Endothelial cell of umbilical vein (primary cell): Measurements from ENCODE around the gene FXR1. TPM values are rescaled to one million over a fixed set of nuclear protein-coding genes. Genes with fewer than 3 reads are reported as not detected.

Experiments
- BruUV-seq: library from RNA; stranded (reverse); fragments of 400-500 nt; replicated peaks from 2 replicates; lab custom pipeline; 2021; lab: Mats Ljungman, UMichigan
- CTCF ChIA-PET: fragments of 300-600, 350-600 bp; sonication (Branson Sonifier 250); formaldehyde crosslinking; loops from one replicate; lab custom pipeline; 2021; ENCODE audit warnings: antibody characterized with exemption, inconsistent platforms; lab: Charles Lee
- POLR2A ChIA-PET: fragments of 300-600, 350-600 bp; sonication (Branson Sonifier 250); formaldehyde crosslinking; loops from one replicate; lab custom pipeline; 2021; ENCODE audit warnings: antibody characterized with exemption, inconsistent platforms; lab: Charles Lee
- DNase-seq: peaks from one replicate; pipeline ENCODE4 v3.0.0-alpha.2; 2011; ENCODE audit warnings: low read depth, low spot score
- FAIRE-seq: peaks from 2 replicates; lab custom pipeline; 2011; peaks lifted over from hg19 to GRCh38; lab: Jason Lieb, UNC
- H2AFZ ChIP-seq: 2 replicates; pipeline ENCODE4 v1.6.0; 2012; ENCODE audit warnings: low read depth, low read length, control low read depth, inconsistent platforms
- H3K27ac ChIP-seq: 2 replicates; pipeline ENCODE4 v1.5.1; 2011; ENCODE audit warnings: low read depth, mild to moderate bottlenecking, control low read depth, low read length, moderate library complexity; ENCODE audit not compliant: insufficient read depth
- H3K27me3 ChIP-seq, 2 experiments: 2 replicates each; pipeline versions ENCODE4 v1.6.0 to v1.6.1; 2011; ENCODE audit warnings: low read length in 2 of 2, mixed read lengths in 1 of 2; ENCODE audit not compliant: control insufficient read depth in 2 of 2, insufficient read depth in 2 of 2
- H3K36me3 ChIP-seq, 2 experiments: 2 replicates in 1 of 2; 3 replicates in 1 of 2; pipeline ENCODE4 v1.5.1; 2011; ENCODE audit warnings: low read length in 2 of 2, mild to moderate bottlenecking in 1 of 2, moderate library complexity in 1 of 2; ENCODE audit not compliant: control insufficient read depth in 2 of 2, insufficient read depth in 2 of 2; ENCODE audit errors: extremely low read depth in 1 of 2
- H3K4me1 ChIP-seq: 3 replicates; pipeline ENCODE4 v1.5.1; 2011; ENCODE audit warnings: mild to moderate bottlenecking, low read length; ENCODE audit not compliant: control insufficient read depth, insufficient read depth; ENCODE audit errors: extremely low read depth
- H3K4me2 ChIP-seq: 2 replicates; pipeline ENCODE4 v1.6.1; 2011; ENCODE audit warnings: low read length, control low read depth, mixed read lengths; ENCODE audit not compliant: insufficient read depth
- H3K4me3 ChIP-seq, 3 experiments: fragments of 200-600 bp in 1 of 3; sonication (generic), shearing (Covaris generic) in 1 of 3; replicated peaks in 1 of 3; 2 replicates each; pipeline ENCODE4 v1.5.1; 2011 to 2016; ENCODE audit warnings: control low read depth in 3 of 3, low read length in 3 of 3, mild to moderate bottlenecking in 2 of 3, inconsistent platforms in 1 of 3, low read depth in 1 of 3, moderate library complexity in 1 of 3; ENCODE audit not compliant: insufficient read depth in 1 of 3
- H3K79me2 ChIP-seq: 2 replicates; pipeline ENCODE4 v1.6.0; 2012; ENCODE audit warnings: low read length, inconsistent platforms; ENCODE audit not compliant: control insufficient read depth, insufficient read depth
- H3K9ac ChIP-seq: replicated peaks from 2 replicates; pipeline ENCODE3; 2011; ENCODE audit warnings: low read length, control low read depth; ENCODE audit not compliant: insufficient read depth; ENCODE audit errors: extremely low read depth
- H3K9me1 ChIP-seq: replicated peaks from 3 replicates; pipeline ENCODE4 v1.6.0; 2011; ENCODE audit warnings: mild to moderate bottlenecking, low read length; ENCODE audit not compliant: control insufficient read depth, insufficient read depth; ENCODE audit errors: extremely low read depth
- H3K9me3 ChIP-seq: replicated peaks from 2 replicates; pipeline ENCODE4 v1.5.1; 2012; ENCODE audit warnings: low read length, inconsistent platforms; ENCODE audit not compliant: control insufficient read depth, insufficient read depth
- H4K20me1 ChIP-seq: replicated peaks from 2 replicates; pipeline ENCODE3; 2011; ENCODE audit warnings: mild to moderate bottlenecking, low read length; ENCODE audit not compliant: control insufficient read depth, insufficient read depth; ENCODE audit errors: extremely low read depth
- EZH2 ChIP-seq: IDR thresholded peaks from 2 replicates; pipeline ENCODE4 v1.6.1; 2012; ENCODE audit warnings: borderline replicate concordance, low read depth, mild to moderate bottlenecking, moderate library complexity, low read length, inconsistent platforms; ENCODE audit not compliant: severe bottlenecking
- FOS ChIP-seq: IDR thresholded peaks from 2 replicates; pipeline ENCODE4 v1.6.1; 2011; ENCODE audit warnings: mild to moderate bottlenecking, low read length, moderate library complexity, borderline replicate concordance; ENCODE audit not compliant: insufficient read depth
- GATA2 ChIP-seq: IDR thresholded peaks from 2 replicates; pipeline ENCODE4 v1.7.0; 2011; ENCODE audit warnings: low read depth, mild to moderate bottlenecking, moderate library complexity, mixed read lengths, low read length; ENCODE audit not compliant: insufficient read length, insufficient read depth
- JUN ChIP-seq: IDR thresholded peaks from 2 replicates; pipeline ENCODE4 v1.6.1; 2011; ENCODE audit warnings: borderline replicate concordance, low read depth; ENCODE audit not compliant: insufficient read length, insufficient read depth
- MYC ChIP-seq: IDR thresholded peaks from one replicate; pipeline ENCODE4 v1.6.1; 2011; ENCODE audit warnings: mild to moderate bottlenecking, low read depth, low read length
- POLR2A ChIP-seq: IDR thresholded peaks from 2 replicates; pipeline ENCODE4 v1.6.1; 2012; ENCODE audit warnings: low read depth, mild to moderate bottlenecking, control low read depth, low read length
- POLR2AphosphoS5 ChIP-seq: IDR thresholded peaks from 2 replicates; pipeline ENCODE4 v1.6.1; 2012; ENCODE audit warnings: low read depth, mild to moderate bottlenecking, control low read depth, low read length, moderate library complexity; ENCODE audit not compliant: insufficient read depth
- dilution Hi-C: fragments of 300-500 bp; cut with MboI; formaldehyde crosslinking; loops from one replicate; pipeline ENCODE4 v1.15.0; 2019; ENCODE audit warnings: low sequenced_read_pairs; ENCODE audit not compliant: extremely low pct_ligation_motif_present
- intact Hi-C: fragments of 100-400 bp; cut with micrococcal nuclease; formaldehyde crosslinking; loops from one replicate; pipeline ENCODE4 v1.10.0; 2022
- polyA plus RNA-seq, 4 experiments: library from polyadenylated mRNA; depleted of rRNA in 3 of 4; stranded (reverse) in 3 of 4; unstranded in 1 of 4; fragments of >200 nt; gene quantifications; 2 replicates each; pipeline versions ENCODE4 v1.2.1 to v1.2.3, GENCODE V29; 2011 to 2012; ENCODE audit warnings: missing spikeins in 1 of 4
- total RNA-seq: library from RNA; stranded (reverse); gene quantifications from 2 replicates; pipeline ENCODE4 v1.2.3, GENCODE V29; 2021
- TF ChIP-seq, protein P1 (sequence below): IDR thresholded peaks from 2 replicates; pipeline ENCODE4 v1.6.1; 2011; ENCODE audit not compliant: insufficient read depth, insufficient read length
- TF ChIP-seq, protein P2 (sequence below), 2 donors: IDR thresholded peaks; 1 replicate in 1 of 2; 2 replicates in 1 of 2; pipeline ENCODE4 v1.5.1; 2011; ENCODE audit warnings: low read length in 2 of 2, mild to moderate bottlenecking in 2 of 2, moderate library complexity in 2 of 2, control low read depth in 1 of 2, inconsistent platforms in 1 of 2, low read depth in 1 of 2; ENCODE audit not compliant: insufficient read depth in 1 of 2; ENCODE audit errors: extremely low read depth in 1 of 2

The FXR1 gene
- total and polyA plus RNA-seq, 2 donors (not counting 3 experiments of a cell fraction or from before 2014, with no cell fraction given), result 87.3 to 186 TPM

DNA sequence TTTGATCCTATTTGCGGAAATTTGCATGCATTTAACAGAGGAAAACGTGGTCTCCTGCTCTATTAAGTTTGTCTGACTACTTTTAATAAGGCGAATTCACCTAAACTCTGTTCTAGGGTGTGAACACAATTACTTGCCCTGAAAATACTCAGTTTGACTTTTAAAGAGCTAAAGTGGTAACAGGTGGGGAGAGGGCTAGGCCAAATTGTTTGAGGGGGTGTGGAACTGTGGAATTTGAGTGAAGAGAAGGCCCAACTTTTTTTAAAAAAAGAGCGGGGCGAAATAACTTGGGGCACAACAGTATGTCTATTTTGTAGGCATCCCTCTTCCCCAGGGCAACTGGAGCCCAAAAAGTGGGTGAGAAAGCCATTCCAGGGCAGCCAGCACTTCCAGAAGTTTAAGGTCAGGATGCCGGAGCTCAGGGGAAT is 580 bp upstream of the FXR1 start:
- BruUV-seq, result no TSS peak
- H3K27me3 ChIP-seq, result no peaks in the 10 kb centered on the region
- peaks cover 0 to 3% of the 10 kb centered on the region in 2 experiments for H3K36me3 ChIP-seq
- H3K9me1 ChIP-seq, result no peaks in the 10 kb centered on the region
- intact Hi-C loops (loop anchor here (5.0 kb wide), 3 partner anchors 75 to 790 kb away; partner anchors contain the start of genes DNAJC19 and TTC14), dilution Hi-C loops (no loop called here)
- H3K9ac ChIP-seq, result peak overlapping the region; percentile 98
- peak overlapping the region; percentile 47 for H3K4me2 ChIP-seq
- H3K79me2 ChIP-seq, result peaks cover 44% of the 10 kb centered on the region
- FAIRE-seq (no peak), DNase-seq (no peak)
- H2AFZ ChIP-seq, result peak overlapping the region; percentile 68
- POLR2A ChIA-PET, result interaction anchor here (0.6 to 1.0 kb wide), 2 partner anchors 10 to 1279 kb away, joined by 5 read pairs; no protein-coding TSS in a partner anchor
- peaks cover 11% of the 10 kb centered on the region for H4K20me1 ChIP-seq
- peak overlapping the region; percentile 92 for H3K27ac ChIP-seq
- H3K4me3 ChIP-seq, result peak overlapping the region in 1 of 3 experiments; percentile 81
- TF ChIP-seq, protein P1, sequence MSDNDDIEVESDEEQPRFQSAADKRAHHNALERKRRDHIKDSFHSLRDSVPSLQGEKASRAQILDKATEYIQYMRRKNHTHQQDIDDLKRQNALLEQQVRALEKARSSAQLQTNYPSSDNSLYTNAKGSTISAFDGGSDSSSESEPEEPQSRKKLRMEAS, result no peak
- TF ChIP-seq GATA2, result no peak
- no peak for TF ChIP-seq FOS
- no peak for TF ChIP-seq EZH2
- TF ChIP-seq MYC, result no peak
- no peak for TF ChIP-seq POLR2AphosphoS5
- TF ChIP-seq JUN, result no peak
- TF ChIP-seq POLR2A, result no peak
- TF ChIP-seq, protein P2, sequence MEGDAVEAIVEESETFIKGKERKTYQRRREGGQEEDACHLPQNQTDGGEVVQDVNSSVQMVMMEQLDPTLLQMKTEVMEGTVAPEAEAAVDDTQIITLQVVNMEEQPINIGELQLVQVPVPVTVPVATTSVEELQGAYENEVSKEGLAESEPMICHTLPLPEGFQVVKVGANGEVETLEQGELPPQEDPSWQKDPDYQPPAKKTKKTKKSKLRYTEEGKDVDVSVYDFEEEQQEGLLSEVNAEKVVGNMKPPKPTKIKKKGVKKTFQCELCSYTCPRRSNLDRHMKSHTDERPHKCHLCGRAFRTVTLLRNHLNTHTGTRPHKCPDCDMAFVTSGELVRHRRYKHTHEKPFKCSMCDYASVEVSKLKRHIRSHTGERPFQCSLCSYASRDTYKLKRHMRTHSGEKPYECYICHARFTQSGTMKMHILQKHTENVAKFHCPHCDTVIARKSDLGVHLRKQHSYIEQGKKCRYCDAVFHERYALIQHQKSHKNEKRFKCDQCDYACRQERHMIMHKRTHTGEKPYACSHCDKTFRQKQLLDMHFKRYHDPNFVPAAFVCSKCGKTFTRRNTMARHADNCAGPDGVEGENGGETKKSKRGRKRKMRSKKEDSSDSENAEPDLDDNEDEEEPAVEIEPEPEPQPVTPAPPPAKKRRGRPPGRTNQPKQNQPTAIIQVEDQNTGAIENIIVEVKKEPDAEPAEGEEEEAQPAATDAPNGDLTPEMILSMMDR (IDR thresholded peaks at IDR 0.05; ENCODE audit: extremely low read depth in 1 of 2, insufficient read depth in 1 of 2, low read depth in 1 of 2, low read length in 2 of 2), result no peak
- H3K9me3 ChIP-seq, result no peaks in the 10 kb centered on the region
- H3K4me1 ChIP-seq, result peaks cover 16% of the 10 kb centered on the region
- CTCF ChIA-PET, result interaction anchor here (0.7 to 2.1 kb wide), 8 partner anchors 9 to 790 kb away, joined by 3 to 8 read pairs (median 4); partner anchors contain the start of gene TTC14
